SK-N-SH (cell line): Measurements from ENCODE around the gene SERPINA3. TPM values are rescaled to one million over a fixed set of nuclear protein-coding genes. Genes with fewer than 3 reads are reported as not detected.

Experiments
- CTCF ChIA-PET: fragments of 300-600, 350-600 bp; formaldehyde crosslinking; extraction: SDS; loops from one replicate; lab custom pipeline; 2021; lab: Yijun Ruan, JAX
- POLR2A ChIA-PET: fragments of 350-600 bp; sonication (Branson Sonifier 250); formaldehyde crosslinking; extraction: SDS; loops from one replicate; lab custom pipeline; 2020; ENCODE audit warnings: antibody characterized with exemption, inconsistent platforms; lab: Yijun Ruan, JAX
- DNase-seq: peaks from one replicate; pipeline ENCODE4 v3.0.0; 2012
- H2AFZ ChIP-seq: fragments of 200-600 bp; sonication (generic); 2 replicates; pipeline ENCODE4 v1.8.1; 2016; ENCODE audit warnings: antibody characterized with exemption, mild to moderate bottlenecking, low read depth
- H3F3A ChIP-seq: fragments of 200-600 bp; sonication (generic); replicated peaks from 2 replicates; pipeline ENCODE3; 2016; ENCODE audit warnings: antibody characterized with exemption, mild to moderate bottlenecking; ENCODE audit not compliant: insufficient read depth
- H3K27ac ChIP-seq, 2 experiments: fragments of 200-500 bp in 1 of 2; fragments of 200-600 bp in 1 of 2; sonication (Bioruptor generic) in 1 of 2; sonication (generic), shearing (Covaris generic) in 1 of 2; 2 replicates each; pipeline versions ENCODE4 v1.5.1 to v1.6.1; 2014 to 2016; ENCODE audit warnings: low read depth in 2 of 2, inconsistent platforms in 1 of 2, low read length in 1 of 2, mild to moderate bottlenecking in 1 of 2, mixed read lengths in 1 of 2
- H3K27me3 ChIP-seq: fragments of 200-600 bp; sonication (generic), shearing (Covaris generic); 2 replicates; pipeline ENCODE4 v1.6.1; 2016; ENCODE audit warnings: mixed run types; ENCODE audit not compliant: insufficient read depth
- H3K36me3 ChIP-seq, 2 experiments: fragments of 200-500 bp in 1 of 2; fragments of 200-600 bp in 1 of 2; sonication (Bioruptor generic) in 1 of 2; sonication (generic) in 1 of 2; replicated peaks in 1 of 2; 2 replicates each; pipeline versions ENCODE3 to v1.5.1; 2014 to 2016; ENCODE audit warnings: low read length in 1 of 2, mild to moderate bottlenecking in 1 of 2; ENCODE audit not compliant: insufficient read depth in 2 of 2, control insufficient read depth in 1 of 2
- H3K4me1 ChIP-seq, 2 experiments: fragments of 200-500 bp in 1 of 2; fragments of 200-600 bp in 1 of 2; sonication (Bioruptor generic) in 1 of 2; sonication (generic), shearing (Covaris generic) in 1 of 2; 2 replicates each; pipeline versions ENCODE4 v1.5.1 to v1.6.1; 2014 to 2016; ENCODE audit warnings: low read depth in 1 of 2, low read length in 1 of 2, mixed run types in 1 of 2; ENCODE audit not compliant: insufficient read depth in 2 of 2, control insufficient read depth in 1 of 2
- H3K4me2 ChIP-seq: fragments of 200-600 bp; sonication (generic), shearing (Covaris generic); 2 replicates; pipeline ENCODE4 v1.6.1; 2017; ENCODE audit warnings: mixed run types
- H3K4me3 ChIP-seq, 2 experiments: fragments of 200-500 bp in 1 of 2; fragments of 200-600 bp in 1 of 2; sonication (Bioruptor generic) in 1 of 2; sonication (generic), shearing (Covaris generic) in 1 of 2; 2 replicates each; pipeline versions ENCODE4 v1.5.1 to v1.8.1; 2014 to 2016; ENCODE audit warnings: low read depth in 2 of 2, inconsistent platforms in 1 of 2, low read length in 1 of 2, mild to moderate bottlenecking in 1 of 2, mixed read lengths in 1 of 2, moderate library complexity in 1 of 2
- H3K79me2 ChIP-seq: fragments of 200-600 bp; sonication (generic); 2 replicates; pipeline ENCODE4 v1.8.1; 2017; ENCODE audit warnings: mild to moderate bottlenecking; ENCODE audit not compliant: insufficient read depth
- H3K9ac ChIP-seq: fragments of 200-600 bp; sonication (generic); 2 replicates; pipeline ENCODE4 v1.6.1; 2017; ENCODE audit warnings: mixed run types
- H3K9me2 ChIP-seq: fragments of 200-600 bp; sonication (generic); 2 replicates; pipeline ENCODE4 v1.6.1; 2017; ENCODE audit warnings: mixed run types
- H3K9me3 ChIP-seq: fragments of 200-600 bp; sonication (generic); 2 replicates; pipeline ENCODE4 v1.6.1; 2017; ENCODE audit warnings: mixed run types, mild to moderate bottlenecking, moderate library complexity
- H4K20me1 ChIP-seq: fragments of 200-600 bp; sonication (generic); 2 replicates; pipeline ENCODE4 v1.6.1; 2017; ENCODE audit warnings: mild to moderate bottlenecking, mixed run types; ENCODE audit not compliant: insufficient read depth
- FOSL2 ChIP-seq: IDR thresholded peaks from 2 replicates; pipeline ENCODE4 v1.4.0; 2012; ENCODE audit warnings: low read depth, mild to moderate bottlenecking, moderate library complexity, borderline replicate concordance
- FOXM1 ChIP-seq: IDR thresholded peaks from 2 replicates; pipeline ENCODE4 v1.4.0; 2012; ENCODE audit warnings: low read depth, mild to moderate bottlenecking
- GABPA ChIP-seq: IDR thresholded peaks from 2 replicates; pipeline ENCODE4 v1.4.0; 2012; ENCODE audit warnings: low read depth, mild to moderate bottlenecking
- GATA2 ChIP-seq: sonication (generic); formaldehyde crosslinking; IDR thresholded peaks from 2 replicates; pipeline ENCODE4 v1.5.0; 2020; ENCODE audit warnings: mild to moderate bottlenecking, missing genetic modification reagents
- JUND ChIP-seq: IDR thresholded peaks from 2 replicates; pipeline ENCODE4 v1.4.0; 2012
- MAX ChIP-seq: IDR thresholded peaks from 2 replicates; pipeline ENCODE4 v1.4.0; 2012; ENCODE audit warnings: low read depth
- RAD21 ChIP-seq: IDR thresholded peaks from 2 replicates; pipeline ENCODE4 v1.6.1; 2012; ENCODE audit warnings: mild to moderate bottlenecking, low read length
- RFX5 ChIP-seq: IDR thresholded peaks from 2 replicates; pipeline ENCODE4 v1.6.1; 2012; ENCODE audit warnings: mild to moderate bottlenecking, improper control_type of control experiment, low read length
- SMC3 ChIP-seq: IDR thresholded peaks from 2 replicates; pipeline ENCODE4 v1.6.1; 2012; ENCODE audit warnings: low read depth, low read length, improper control_type of control experiment
- TCF12 ChIP-seq: IDR thresholded peaks from 2 replicates; pipeline ENCODE4 v1.4.0; 2012
- YY1 ChIP-seq: IDR thresholded peaks from 2 replicates; pipeline ENCODE4 v1.4.0; 2012; ENCODE audit warnings: low read depth, mild to moderate bottlenecking
- WGBS: methylation state at CpG from one replicate; pipeline ENCODE4 v1.1.6; 2017; ENCODE audit warnings: low lambda C conversion rate; 5-methylcytosine and 5-hydroxymethylcytosine counted together
- polyA plus RNA-seq, 3 experiments: library from polyadenylated mRNA; depleted of rRNA; stranded (reverse); fragments of >200 nt; gene quantifications; 2 replicates each; pipeline ENCODE4 v1.2.3, GENCODE V29; 2012
- TF ChIP-seq, protein P1 (sequence below): fragments of 150-350 bp; IDR thresholded peaks from 2 replicates; pipeline ENCODE4 v1.6.1; 2017; ENCODE audit warnings: antibody characterized with exemption, low read length, low read depth, borderline replicate concordance
- TF ChIP-seq, protein P2 (sequence below): fragments of 200-600 bp; sonication (generic); IDR thresholded peaks from 2 replicates; pipeline ENCODE4 v1.6.1; 2017; ENCODE audit warnings: antibody characterized with exemption, mild to moderate bottlenecking, moderate library complexity
- TF ChIP-seq, protein P3 (sequence below): IDR thresholded peaks from 2 replicates; pipeline ENCODE4 v1.4.0; 2012; ENCODE audit warnings: low read depth, borderline replicate concordance

The SERPINA3 gene
- polyA plus RNA-seq, 1 of the 3 experiments (the other 2 are of a cell fraction), result 0.25 TPM

- Histone ChIP-seq H3K4me2 (no peak overlapping the region), H2AFZ (no peak overlapping the region), H3K27me3 (no peaks in the 10 kb centered on the region), H3K36me3 (no peaks in the 10 kb centered on the region)
- 51% methylated on average over 3 of the region's 3 CpGs for WGBS
- CTCF ChIA-PET, result no interaction called here
- no peak for TF ChIP-seq YY1
- TF ChIP-seq FOXM1, result no peak
- TF ChIP-seq GATA2, result no peak
- TF ChIP-seq, protein P1, sequence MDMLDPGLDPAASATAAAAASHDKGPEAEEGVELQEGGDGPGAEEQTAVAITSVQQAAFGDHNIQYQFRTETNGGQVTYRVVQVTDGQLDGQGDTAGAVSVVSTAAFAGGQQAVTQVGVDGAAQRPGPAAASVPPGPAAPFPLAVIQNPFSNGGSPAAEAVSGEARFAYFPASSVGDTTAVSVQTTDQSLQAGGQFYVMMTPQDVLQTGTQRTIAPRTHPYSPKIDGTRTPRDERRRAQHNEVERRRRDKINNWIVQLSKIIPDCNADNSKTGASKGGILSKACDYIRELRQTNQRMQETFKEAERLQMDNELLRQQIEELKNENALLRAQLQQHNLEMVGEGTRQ, result no peak
- TF ChIP-seq GABPA, result no peak
- TF ChIP-seq TCF12, result no peak
- TF ChIP-seq RAD21, result no peak
- TF ChIP-seq, protein P2, sequence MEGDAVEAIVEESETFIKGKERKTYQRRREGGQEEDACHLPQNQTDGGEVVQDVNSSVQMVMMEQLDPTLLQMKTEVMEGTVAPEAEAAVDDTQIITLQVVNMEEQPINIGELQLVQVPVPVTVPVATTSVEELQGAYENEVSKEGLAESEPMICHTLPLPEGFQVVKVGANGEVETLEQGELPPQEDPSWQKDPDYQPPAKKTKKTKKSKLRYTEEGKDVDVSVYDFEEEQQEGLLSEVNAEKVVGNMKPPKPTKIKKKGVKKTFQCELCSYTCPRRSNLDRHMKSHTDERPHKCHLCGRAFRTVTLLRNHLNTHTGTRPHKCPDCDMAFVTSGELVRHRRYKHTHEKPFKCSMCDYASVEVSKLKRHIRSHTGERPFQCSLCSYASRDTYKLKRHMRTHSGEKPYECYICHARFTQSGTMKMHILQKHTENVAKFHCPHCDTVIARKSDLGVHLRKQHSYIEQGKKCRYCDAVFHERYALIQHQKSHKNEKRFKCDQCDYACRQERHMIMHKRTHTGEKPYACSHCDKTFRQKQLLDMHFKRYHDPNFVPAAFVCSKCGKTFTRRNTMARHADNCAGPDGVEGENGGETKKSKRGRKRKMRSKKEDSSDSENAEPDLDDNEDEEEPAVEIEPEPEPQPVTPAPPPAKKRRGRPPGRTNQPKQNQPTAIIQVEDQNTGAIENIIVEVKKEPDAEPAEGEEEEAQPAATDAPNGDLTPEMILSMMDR, result no peak
- TF ChIP-seq FOSL2, result no peak
- no peak for TF ChIP-seq SMC3
- TF ChIP-seq, protein P3, sequence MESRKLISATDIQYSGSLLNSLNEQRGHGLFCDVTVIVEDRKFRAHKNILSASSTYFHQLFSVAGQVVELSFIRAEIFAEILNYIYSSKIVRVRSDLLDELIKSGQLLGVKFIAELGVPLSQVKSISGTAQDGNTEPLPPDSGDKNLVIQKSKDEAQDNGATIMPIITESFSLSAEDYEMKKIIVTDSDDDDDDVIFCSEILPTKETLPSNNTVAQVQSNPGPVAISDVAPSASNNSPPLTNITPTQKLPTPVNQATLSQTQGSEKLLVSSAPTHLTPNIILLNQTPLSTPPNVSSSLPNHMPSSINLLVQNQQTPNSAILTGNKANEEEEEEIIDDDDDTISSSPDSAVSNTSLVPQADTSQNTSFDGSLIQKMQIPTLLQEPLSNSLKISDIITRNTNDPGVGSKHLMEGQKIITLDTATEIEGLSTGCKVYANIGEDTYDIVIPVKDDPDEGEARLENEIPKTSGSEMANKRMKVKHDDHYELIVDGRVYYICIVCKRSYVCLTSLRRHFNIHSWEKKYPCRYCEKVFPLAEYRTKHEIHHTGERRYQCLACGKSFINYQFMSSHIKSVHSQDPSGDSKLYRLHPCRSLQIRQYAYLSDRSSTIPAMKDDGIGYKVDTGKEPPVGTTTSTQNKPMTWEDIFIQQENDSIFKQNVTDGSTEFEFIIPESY, result no peak
- no peak for TF ChIP-seq MAX
- TF ChIP-seq RFX5, result no peak
- no peak for TF ChIP-seq JUND
- TF ChIP-seq, all 33 proteins: peak for 0
- no peaks in the 10 kb centered on the region for H3F3A ChIP-seq
- no peaks in the 10 kb centered on the region for H3K79me2 ChIP-seq
- peaks cover 8% of the 10 kb centered on the region; the same call in 1 of the 2 replicates for H3K9me3 ChIP-seq
- no peaks in the 10 kb centered on the region for H3K9me2 ChIP-seq
- H4K20me1 ChIP-seq, result no peaks in the 10 kb centered on the region
- no peak overlapping the region for H3K4me3 ChIP-seq
- no peak for DNase-seq
- no peaks in the 10 kb centered on the region for H3K4me1 ChIP-seq
- H3K27ac ChIP-seq, result no peak overlapping the region
- no peak overlapping the region for H3K9ac ChIP-seq
- POLR2A ChIA-PET, result no interaction called here
These were observed 6.0 kb downstream of the SERPINA3 start for GRCh38 chr14:94617988-94618822.
